HepG2 (cell line): ENCODE measurements around the gene CTDSPL2. TPM values are rescaled to one million over a fixed set of nuclear protein-coding genes. Genes with fewer than 3 reads are reported as not detected.

Experiments
- CHD2 ChIP-seq: IDR thresholded peaks from 2 replicates; pipeline ENCODE4 v1.6.1; 2011; ENCODE audit warnings: low read depth, low read length, improper control_type of control experiment
- GATA4 ChIP-seq: sonication (generic); IDR thresholded peaks from 2 replicates; pipeline ENCODE4 v1.6.1; 2016; ENCODE audit warnings: antibody characterized with exemption, low read depth, borderline replicate concordance
- HMG20A ChIP-seq: IDR thresholded peaks from 2 replicates; pipeline ENCODE4 v1.6.1; 2016; ENCODE audit warnings: borderline replicate concordance
- KLF9 ChIP-seq: IDR thresholded peaks from 2 replicates; pipeline ENCODE4 v1.6.1; 2016; ENCODE audit warnings: low read depth
- MIXL1 ChIP-seq: IDR thresholded peaks from 2 replicates; pipeline ENCODE4 v1.6.1; 2016
- NR2F6 ChIP-seq, 2 experiments: IDR thresholded peaks; 2 replicates each; pipeline ENCODE4 v1.6.1; 2016; ENCODE audit warnings: antibody characterized with exemption in 1 of 2, mild to moderate bottlenecking in 1 of 2
- PHF21A ChIP-seq: sonication (generic); formaldehyde crosslinking; IDR thresholded peaks from 2 replicates; pipeline ENCODE4 v1.5.0; 2020; ENCODE audit warnings: mild to moderate bottlenecking, missing genetic modification reagents
- REXO4 ChIP-seq: sonication (generic); formaldehyde crosslinking; IDR thresholded peaks from 2 replicates; pipeline ENCODE4 v1.8.0; 2022; ENCODE audit warnings: missing genetic modification reagents, mild to moderate bottlenecking, borderline replicate concordance
- RFXANK ChIP-seq: IDR thresholded peaks from 2 replicates; pipeline ENCODE4 v1.6.1; 2016
- SAFB2 ChIP-seq: sonication (generic); formaldehyde crosslinking; IDR thresholded peaks from 2 replicates; pipeline ENCODE4 v1.5.1; 2020; ENCODE audit warnings: missing genetic modification reagents, low read depth, mild to moderate bottlenecking, borderline replicate concordance
- SNAPC2 ChIP-seq: sonication (generic); formaldehyde crosslinking; IDR thresholded peaks from 2 replicates; pipeline ENCODE4 v1.8.1; 2022; ENCODE audit warnings: mild to moderate bottlenecking, missing genetic modification reagents
- SRSF1 ChIP-seq: fragments of 200-400 bp; formaldehyde crosslinking; optimal IDR thresholded peaks from 2 replicates; pipeline ENCODE3; 2017; ENCODE audit warnings: mild to moderate bottlenecking, low read depth, low read length, moderate library complexity
- ZBTB42 ChIP-seq: sonication (generic); formaldehyde crosslinking; IDR thresholded peaks from 2 replicates; pipeline ENCODE4 v1.5.0; 2020; ENCODE audit warnings: mild to moderate bottlenecking, missing genetic modification reagents
- ZFP62 ChIP-seq: sonication (generic); formaldehyde crosslinking; IDR thresholded peaks from 2 replicates; pipeline ENCODE4 v1.4.0; 2020; ENCODE audit warnings: missing genetic modification reagents
- ZNF207 ChIP-seq: fragments of 450-650 bp; IDR thresholded peaks from 2 replicates; pipeline ENCODE4 v1.6.1; 2016; ENCODE audit warnings: antibody characterized with exemption, borderline replicate concordance
- ZNF777 ChIP-seq: sonication (generic); formaldehyde crosslinking; IDR thresholded peaks from 2 replicates; pipeline ENCODE4 v1.4.0; 2020; ENCODE audit warnings: missing genetic modification reagents
- ZNF792 ChIP-seq: IDR thresholded peaks from 2 replicates; pipeline ENCODE4 v1.6.1; 2016
- polyA plus RNA-seq, 8 experiments: library from polyadenylated mRNA; depleted of rRNA in 3 of 8; stranded (reverse) in 7 of 8; unstranded in 1 of 8; fragments of >200 nt; fragmentation: Illumina TruSeq in 4 of 8; extraction: Trizol in 4 of 8; gene quantifications; 2 replicates each; pipeline versions ENCODE4 v1.2.1 to v1.2.3, GENCODE V29; 2011 to 2016; ENCODE audit warnings: low read depth in 4 of 8, missing spikeins in 1 of 8, mixed read lengths in 1 of 8; ENCODE audit not compliant: insufficient read depth in 1 of 8
- total RNA-seq, 5 experiments: library from RNA; depleted of rRNA; stranded (reverse); fragments of >200 nt; fragmentation: Illumina TruSeq; extraction: Trizol; gene quantifications; 2 replicates each; pipeline ENCODE4 v1.2.3, GENCODE V29; 2016; ENCODE audit warnings: low read depth in 1 of 5
- TF ChIP-seq, protein P1 (sequence below): sonication (generic); formaldehyde crosslinking; IDR thresholded peaks from 2 replicates; pipeline ENCODE4 v1.4.0; 2020; ENCODE audit warnings: mild to moderate bottlenecking, missing genetic modification reagents, borderline replicate concordance
- TF ChIP-seq, protein P2 (sequence below), 2 experiments: fragments of 450-650 bp in 1 of 2; sonication (generic) in 1 of 2; formaldehyde crosslinking in 1 of 2; IDR thresholded peaks; 2 replicates each; pipeline versions ENCODE4 v1.6.1 to v1.8.0; 2016 to 2022; ENCODE audit warnings: antibody characterized with exemption in 1 of 2, mild to moderate bottlenecking in 1 of 2, missing genetic modification reagents in 1 of 2

Gene CTDSPL2
- total and polyA plus RNA-seq, 2 of the 13 experiments (the other 11 are each of a cell fraction or from before 2014, with no cell fraction given) = 37.4 to 56.2 TPM

DNA sequence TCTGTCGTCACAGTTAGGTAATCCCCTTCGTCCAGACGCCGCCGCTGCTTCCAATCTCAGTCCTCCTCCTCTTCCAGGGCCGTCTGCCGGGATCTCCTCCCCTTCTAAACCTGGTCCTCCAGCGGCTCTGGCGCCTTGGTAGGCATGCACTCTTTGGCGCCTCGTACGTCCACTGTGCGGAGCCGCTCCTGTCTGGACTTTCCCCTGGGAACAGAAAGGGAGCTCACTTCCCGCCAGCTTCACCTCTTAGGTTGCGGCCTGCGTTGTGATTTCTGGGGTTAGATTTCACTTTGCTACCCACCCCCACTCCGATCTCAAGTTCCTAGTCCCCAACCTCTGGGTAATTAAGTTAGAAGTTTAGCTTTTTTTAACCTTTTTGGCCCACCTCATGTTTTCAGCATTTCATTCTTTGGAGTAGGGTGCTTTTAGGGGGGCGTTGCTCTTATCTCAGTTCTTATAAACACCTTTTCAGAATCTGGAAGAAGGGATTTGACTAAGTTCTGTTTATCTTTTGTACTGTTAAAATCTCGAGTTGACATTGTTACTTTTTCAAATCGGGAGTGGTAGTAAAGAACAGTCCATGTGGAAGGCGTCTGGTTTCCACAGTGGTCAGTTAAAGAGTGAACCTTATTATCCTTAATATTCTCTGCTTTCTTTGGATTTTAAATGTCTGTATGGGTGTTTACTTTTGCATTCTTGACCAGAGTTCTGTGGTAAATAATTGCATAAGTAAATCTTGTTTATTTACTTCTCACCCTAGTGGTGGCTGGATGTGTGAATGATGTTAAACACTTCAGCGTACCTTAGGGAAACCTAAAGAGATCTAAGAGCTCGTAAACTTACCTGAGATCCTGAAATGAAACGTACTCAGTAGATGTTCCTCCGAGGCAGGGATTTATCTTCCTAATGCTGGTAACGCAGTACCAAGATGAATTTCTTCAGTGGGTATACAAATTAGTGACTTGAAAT is 611 bp downstream of the CTDSPL2 start (continued):
- TF ChIP-seq, protein P1, sequence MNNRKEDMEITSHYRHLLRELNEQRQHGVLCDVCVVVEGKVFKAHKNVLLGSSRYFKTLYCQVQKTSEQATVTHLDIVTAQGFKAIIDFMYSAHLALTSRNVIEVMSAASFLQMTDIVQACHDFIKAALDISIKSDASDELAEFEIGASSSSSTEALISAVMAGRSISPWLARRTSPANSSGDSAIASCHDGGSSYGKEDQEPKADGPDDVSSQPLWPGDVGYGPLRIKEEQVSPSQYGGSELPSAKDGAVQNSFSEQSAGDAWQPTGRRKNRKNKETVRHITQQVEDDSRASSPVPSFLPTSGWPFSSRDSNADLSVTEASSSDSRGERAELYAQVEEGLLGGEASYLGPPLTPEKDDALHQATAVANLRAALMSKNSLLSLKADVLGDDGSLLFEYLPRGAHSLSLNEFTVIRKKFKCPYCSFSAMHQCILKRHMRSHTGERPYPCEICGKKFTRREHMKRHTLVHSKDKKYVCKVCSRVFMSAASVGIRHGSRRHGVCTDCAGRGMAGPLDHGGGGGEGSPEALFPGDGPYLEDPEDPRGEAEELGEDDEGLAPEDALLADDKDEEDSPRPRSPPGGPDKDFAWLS (CRISPR knock-in tag) = no peak
- no peak for TF ChIP-seq ZNF777 (CRISPR knock-in tag)
- TF ChIP-seq KLF9 (CRISPR knock-in tag) = no peak
- TF ChIP-seq MIXL1 (CRISPR knock-in tag) = no peak
- no peak for TF ChIP-seq SAFB2 (CRISPR knock-in tag)
- TF ChIP-seq PHF21A (CRISPR knock-in tag) = no peak
- TF ChIP-seq, protein P2, sequence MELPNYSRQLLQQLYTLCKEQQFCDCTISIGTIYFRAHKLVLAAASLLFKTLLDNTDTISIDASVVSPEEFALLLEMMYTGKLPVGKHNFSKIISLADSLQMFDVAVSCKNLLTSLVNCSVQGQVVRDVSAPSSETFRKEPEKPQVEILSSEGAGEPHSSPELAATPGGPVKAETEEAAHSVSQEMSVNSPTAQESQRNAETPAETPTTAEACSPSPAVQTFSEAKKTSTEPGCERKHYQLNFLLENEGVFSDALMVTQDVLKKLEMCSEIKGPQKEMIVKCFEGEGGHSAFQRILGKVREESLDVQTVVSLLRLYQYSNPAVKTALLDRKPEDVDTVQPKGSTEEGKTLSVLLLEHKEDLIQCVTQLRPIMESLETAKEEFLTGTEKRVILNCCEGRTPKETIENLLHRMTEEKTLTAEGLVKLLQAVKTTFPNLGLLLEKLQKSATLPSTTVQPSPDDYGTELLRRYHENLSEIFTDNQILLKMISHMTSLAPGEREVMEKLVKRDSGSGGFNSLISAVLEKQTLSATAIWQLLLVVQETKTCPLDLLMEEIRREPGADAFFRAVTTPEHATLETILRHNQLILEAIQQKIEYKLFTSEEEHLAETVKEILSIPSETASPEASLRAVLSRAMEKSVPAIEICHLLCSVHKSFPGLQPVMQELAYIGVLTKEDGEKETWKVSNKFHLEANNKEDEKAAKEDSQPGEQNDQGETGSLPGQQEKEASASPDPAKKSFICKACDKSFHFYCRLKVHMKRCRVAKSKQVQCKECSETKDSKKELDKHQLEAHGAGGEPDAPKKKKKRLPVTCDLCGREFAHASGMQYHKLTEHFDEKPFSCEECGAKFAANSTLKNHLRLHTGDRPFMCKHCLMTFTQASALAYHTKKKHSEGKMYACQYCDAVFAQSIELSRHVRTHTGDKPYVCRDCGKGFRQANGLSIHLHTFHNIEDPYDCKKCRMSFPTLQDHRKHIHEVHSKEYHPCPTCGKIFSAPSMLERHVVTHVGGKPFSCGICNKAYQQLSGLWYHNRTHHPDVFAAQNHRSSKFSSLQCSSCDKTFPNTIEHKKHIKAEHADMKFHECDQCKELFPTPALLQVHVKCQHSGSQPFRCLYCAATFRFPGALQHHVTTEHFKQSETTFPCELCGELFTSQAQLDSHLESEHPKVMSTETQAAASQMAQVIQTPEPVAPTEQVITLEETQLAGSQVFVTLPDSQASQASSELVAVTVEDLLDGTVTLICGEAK (IDR thresholded peaks at IDR 0.05) = no peak
- TF ChIP-seq, protein P2 (CRISPR knock-in tag; IDR thresholded peaks at IDR 0.05) = no peak
- TF ChIP-seq NR2F6 (IDR thresholded peaks at IDR 0.05) = no peak
- no peak for TF ChIP-seq NR2F6 (CRISPR knock-in tag; IDR thresholded peaks at IDR 0.05)
- no peak for TF ChIP-seq ZNF792
- TF ChIP-seq ZFP62 (CRISPR knock-in tag) = no peak
- TF ChIP-seq ZNF207 = no peak
- no peak for TF ChIP-seq HMG20A (CRISPR knock-in tag)
- TF ChIP-seq RFXANK (CRISPR knock-in tag) = no peak
- no peak for TF ChIP-seq SRSF1
- no peak for TF ChIP-seq REXO4 (CRISPR knock-in tag)
- TF ChIP-seq SNAPC2 (CRISPR knock-in tag) = no peak
- no peak for TF ChIP-seq ZBTB42 (CRISPR knock-in tag)
- TF ChIP-seq GATA4 = no peak
- TF ChIP-seq CHD2 = no peak
